NCI-H1930 (cell line): Measurements from ENCODE around the gene MRTFB.
"Not testable (repeated sequence)": the region's sequence is repeated elsewhere in the genome, so short reads cannot be mapped to it uniquely, and the experiment has no call there.

Experiments
- DNase-seq, 2 experiments: peaks; one replicate each; lab custom pipeline; 2025; lab: John Stamatoyannopoulos, UW

Gene MRTFB

DNA sequence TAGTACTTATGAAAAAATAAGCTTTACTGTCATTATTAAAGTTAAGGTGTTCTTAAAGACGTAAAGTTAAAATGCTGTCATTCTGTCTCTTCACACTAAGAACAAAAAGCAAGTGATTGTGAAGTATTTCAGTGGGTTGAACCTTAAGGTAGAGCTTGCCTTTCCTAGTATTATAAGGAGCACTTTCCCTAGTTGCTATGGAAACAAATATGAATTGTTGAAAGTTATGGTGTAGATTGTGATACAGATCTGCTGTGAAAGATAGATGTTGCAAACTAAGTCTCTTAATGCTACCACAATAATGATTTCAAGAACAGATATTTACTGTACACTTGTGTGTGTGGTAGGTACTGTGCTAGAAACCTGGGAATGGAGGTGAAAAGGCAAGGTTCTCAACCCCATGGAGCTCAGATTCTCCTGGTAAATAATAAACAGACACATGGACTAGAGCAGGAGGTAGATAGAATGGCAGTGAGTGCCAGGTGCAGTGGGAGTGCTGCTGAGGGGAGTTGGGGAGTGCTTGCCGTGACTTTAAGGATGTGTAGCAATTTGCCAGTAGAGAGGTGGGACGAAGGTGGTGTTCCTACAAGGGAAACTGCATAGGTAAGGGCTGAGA is 34.7 kb downstream of the MRTFB start:
- no peak for DNase-seq

DNA sequence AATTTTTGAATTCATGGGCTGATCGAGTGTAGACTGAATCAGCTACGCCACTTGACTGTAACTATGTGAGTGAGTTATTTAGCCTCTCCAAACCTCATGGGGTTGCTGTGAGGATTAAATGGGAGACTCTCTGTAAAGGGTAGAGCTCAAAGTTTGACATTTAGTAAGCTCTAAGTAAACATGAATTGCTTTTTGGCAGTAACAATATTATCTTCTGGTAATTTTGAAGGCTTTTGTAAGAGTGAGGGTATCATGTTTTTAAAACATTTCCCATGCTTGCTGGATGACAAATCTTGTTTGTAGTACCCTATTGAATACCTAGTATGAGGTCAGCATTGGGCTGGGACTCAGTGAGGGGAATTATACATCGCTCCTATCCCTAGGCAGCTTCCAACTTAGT is 35.3 kb downstream of the MRTFB start:
- no peak for DNase-seq

DNA sequence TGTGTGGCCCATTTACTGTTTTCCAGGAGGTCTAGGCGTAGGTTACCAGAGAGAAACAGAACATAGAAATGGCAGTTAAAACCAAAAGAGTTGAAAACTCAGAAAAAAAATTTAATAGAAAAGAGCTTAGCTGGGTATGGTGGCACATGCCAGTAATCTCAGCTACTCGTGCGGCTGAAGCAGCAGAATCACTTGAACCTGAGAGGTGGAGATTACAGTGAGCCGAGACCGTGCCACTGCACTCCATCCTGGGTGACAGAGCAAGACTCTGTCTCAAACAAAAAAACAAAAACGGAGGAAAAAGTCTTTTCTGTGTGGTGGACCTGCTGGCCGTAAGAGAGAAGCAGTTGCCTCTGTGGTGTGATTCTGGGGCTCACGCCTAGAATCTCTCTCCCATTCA is 35.8 kb downstream of the MRTFB start:
- no peak for DNase-seq

DNA sequence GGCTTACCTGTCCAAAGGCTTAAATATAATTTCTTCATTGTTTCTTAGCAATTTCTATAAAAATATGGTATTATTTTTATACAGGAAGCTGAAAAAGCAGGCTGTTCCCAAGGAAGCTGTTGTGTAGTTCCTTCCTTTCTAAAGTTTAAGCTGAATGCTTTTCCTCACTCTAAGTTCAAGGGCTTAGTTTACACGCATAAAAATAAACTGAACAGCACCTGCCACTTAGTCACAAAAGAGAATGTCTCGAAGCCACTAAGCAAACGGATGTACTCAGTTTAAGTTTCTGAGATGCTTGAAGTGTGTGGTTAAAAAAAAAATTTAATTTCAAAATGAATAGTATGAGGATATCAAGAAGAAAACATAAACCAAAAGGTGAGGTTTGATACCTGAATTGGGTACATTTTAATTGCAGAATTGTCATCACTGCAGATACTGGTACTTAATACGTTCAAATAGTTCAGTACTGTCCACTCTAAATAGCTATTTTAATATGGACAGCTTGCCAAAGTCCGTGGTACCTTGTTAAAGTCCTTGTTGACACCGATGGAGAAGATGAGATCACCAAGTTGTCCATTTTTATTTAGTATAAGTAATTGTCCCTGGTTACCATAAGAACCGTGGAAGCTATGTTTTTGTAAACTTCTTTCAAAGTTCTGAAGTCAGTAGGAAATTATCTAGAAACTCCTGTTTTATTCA is 38.1 kb downstream of the MRTFB start:
- DNase-seq, result no peak

DNA sequence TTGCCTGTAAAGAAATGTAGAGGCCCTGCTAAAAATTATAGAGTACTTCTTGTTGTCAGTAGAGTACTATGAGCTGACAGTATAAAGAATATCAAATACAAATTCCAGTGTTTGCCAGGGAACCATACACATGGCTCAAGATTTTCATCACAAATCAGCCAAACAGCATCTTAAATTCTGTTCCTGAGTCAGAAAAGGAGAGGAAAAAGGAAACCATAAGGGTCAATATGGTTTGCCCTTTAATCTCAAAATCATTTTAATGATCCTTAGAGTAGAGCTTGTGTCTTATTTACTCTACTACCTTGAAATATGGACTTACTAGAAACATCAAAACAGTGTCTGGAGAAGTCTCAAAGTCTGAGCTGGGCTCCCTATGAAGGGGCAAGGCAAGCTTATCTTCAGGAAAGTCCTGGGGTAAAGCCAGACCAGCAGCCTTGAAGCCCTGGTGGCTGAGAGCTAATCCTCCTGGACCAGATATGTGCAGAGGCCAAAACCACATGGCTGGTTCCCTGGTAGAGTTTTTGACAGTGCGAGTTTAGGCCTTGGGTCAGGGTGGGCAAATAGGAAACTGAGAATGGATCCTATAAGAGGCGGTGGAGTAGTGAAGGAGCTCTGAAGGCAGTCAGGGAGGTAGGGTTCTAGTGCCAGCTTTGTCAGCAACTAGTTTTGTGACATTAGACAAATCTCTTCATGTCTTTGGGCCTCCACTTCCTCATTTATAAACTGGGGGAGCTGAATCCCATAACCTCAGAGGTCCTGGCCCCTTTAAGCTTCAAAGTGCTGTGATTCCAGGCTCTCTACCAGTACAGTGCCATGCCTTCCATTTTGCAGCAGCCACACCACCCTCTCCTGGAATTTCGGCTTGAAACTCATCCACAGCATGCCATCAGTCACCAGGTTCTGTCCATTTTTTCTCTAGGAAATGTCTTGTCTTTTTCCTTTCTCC is 38.9 kb downstream of the MRTFB start:
- no peak for DNase-seq

DNA sequence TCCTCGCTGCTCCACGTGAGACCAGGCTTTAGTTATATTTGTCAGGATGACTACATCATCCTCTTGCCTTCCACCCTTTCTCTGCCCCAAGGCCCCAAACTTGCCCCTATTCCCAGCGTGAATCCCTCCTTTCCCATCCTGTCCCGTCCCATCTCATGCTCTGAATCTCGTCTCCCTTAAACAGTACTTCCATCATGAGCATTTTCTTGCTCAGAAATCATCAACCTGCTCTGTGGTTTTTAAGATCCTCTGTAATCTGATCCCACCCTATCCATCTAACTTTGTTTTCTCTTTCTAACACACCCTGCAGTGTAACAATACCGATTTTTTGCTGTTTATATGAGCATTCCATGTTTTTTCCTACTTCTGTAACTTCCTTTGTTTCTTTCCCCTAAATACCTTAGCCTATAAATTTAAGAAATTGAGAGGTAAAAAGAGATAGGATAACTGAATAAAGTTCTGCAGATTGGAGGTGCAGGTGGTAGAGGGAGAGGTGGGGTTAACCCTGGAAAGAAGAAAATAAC is 39.7 kb downstream of the MRTFB start:
- DNase-seq, result no peak

DNA sequence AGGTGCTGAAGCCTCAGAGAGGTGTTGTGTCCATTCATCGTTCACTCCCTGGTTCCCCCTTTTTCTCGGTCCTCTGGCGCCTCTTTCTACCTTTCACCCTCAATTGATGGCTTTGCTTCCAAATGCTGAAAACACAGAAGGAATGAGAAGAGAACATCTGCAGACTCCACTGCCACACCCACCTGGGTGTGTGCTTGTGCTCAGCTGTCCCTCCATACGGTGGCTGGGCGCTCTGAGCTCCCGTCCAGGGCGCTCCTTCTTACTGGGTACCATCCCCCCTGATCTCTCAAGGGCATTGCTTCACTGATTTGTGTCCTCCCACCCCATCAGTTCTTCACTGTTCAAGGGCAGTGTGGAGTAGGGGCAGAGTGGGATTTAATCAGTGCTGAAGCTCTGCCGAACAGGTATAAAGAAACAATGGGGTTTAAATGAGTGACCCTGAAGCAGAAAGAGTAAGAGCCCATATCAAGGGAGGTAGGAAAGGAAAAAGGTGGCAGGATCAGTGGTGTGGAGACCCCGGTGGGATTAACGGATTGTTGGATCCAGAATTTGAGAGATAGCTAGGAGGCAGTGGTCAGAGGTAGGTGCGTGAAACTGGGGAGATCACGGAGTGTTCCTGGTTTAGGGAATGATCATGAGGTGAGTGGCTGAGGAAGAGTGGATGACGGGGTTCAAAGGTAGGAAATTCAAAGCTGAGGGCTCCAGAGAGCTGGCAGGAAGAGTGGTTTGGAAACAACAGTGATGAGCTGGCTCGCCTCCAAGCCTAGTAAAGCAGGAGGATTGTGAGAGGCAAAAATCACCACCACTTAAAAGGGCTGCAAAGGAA is 40.8 kb downstream of the MRTFB start:
- no peak for DNase-seq

DNA sequence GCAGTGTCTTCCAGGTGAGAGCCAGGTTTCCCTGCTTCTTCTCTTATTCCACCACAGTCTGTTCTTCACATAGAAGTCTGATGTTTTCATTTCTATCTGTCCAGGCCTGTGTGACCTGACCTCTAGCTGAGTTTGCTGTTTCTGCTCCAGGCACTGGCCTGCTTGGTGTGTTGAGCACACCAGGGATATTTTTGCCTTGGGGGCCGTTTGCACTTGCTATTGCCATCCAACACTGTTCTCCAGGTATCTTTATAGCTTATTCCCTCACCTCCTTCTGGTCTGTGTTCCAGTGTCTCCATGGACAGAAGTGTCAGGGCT is 41.4 kb downstream of the MRTFB start:
- no peak for DNase-seq

DNA sequence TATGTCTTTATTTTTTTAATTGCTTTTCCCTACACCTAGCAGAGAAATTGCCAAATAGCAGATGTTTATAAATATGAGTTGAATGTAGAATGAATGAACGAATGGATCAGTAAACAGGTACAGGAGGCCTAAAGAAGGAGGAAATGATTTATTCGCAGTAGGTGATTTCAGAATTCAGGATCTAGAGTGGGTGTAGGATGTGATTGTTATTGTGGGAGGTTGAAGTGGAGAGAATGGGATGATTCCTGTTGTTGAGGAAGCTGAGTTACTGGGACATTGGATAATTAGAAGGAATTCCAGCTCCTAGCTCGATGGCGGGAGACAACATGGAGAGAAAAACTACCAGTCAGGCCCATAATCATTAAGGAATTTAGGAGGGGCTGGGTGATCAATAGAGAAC is 42.2 kb downstream of the MRTFB start:
- DNase-seq, result no peak

DNA sequence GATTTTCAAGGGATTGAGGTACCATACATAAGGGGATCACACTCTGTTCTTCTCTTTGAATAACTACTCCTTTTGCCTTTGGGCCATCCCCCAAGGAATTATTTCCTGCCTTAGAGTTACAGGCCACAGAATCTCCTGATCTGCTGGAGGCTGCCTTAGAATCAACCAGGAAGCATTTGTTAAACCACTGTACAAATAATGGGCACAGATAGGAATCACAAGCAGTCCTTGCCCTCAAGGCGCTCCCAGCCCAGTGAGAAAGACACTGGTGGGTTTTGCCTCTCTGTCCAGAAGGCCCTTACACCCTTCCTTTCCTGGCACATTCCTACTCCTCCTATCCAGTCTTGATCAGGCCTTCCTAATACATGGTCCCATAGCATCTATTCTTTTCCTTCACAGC is 45.9 kb downstream of the MRTFB start:
- DNase-seq, result no peak

DNA sequence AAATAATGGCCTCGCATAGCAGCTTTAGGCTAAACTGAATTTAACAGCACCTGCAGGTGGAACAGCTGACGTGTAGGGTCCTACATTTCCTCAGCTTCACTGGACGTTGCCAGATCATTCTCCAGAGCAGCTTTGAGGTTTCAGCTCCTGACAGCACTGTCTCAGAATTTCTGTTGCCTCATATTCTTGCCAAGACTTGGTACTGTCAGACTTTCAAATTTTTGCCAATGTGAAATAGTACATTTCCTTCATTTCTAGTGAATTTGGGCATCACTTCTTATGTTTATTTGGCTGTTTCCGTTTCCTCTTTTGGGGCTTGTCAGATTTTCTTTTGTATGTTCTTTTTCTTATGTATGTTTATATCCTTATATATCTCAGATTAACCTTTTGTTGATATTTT is 48.7 kb downstream of the MRTFB start:
- DNase-seq, result no peak

DNA sequence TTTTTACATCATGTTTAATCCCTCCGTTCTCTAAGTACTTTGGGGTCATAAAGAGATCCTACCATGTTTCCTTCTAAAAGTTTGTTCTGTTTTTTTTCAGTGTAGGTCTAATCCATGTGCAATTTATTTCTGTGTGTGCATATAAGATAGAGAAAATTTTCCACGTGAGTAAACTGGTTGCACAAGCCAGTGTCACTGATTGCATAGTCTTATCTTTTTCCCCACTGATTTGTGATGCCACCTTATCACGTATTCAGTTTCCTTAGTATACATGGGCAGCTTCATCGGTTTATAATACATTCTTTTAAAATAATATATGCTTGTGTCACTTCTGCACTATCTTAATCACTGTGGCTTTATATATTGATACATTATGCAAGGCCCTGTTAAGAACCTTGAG is 49.2 kb downstream of the MRTFB start:
- DNase-seq, result no peak

DNA sequence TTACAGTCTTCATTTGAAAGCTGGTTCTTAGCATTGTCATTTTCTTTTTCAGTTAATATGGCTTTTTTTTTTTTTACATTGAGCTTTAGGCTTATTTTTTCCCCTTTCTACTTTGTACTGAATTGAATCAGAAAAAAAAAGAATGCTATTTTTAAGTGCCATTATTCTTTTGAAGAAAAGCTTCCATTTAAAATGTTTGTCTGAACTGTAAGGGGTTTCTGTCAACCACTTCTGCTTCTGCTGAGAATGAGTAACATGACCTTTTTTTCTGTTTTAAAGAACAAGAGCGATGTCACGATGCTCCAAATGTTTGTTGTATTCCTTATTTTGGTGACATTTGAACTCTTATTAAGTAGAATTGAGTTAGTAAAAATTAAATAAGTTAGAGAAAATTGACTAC is 50.0 kb downstream of the MRTFB start:
- no peak for DNase-seq

DNA sequence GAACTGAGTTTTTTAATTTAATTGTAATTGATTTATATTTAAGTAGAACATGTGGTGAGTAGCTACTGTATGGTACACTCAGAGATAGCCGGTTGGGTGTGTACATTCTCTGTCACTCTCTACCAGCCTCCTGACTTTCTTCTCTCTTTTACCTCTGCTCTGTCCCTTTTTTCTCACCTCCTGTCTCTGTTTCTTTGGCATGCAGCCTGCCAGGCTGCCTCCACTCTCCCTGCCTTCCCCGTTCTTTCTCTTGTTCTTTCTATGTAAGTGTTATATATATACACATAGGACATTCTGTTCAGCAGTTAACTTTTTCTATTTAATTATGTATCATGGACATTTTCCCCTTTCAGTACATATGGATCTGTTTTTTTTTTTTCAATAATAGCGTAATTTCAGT is 50.8 kb downstream of the MRTFB start:
- no peak for DNase-seq

DNA sequence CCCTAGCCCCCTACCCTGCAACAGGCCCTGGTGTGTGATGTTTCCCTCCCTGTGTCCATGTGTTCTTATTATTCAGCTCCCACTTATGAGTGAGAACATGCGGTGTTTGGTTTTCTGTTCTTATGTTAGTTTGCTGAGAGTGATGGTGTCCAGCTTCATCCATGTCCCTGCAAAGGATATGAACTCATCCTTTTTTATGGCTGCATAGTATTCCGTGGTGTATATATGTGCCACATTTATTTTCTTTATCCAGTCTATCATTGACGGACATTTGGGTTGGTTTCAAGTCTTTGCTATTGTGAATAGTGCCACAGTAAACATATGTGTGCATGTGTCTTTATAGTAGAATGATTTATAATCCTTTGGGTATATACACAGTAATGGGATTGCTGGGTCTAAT is 51.3 kb downstream of the MRTFB start:
- not testable (repeated sequence) for DNase-seq

DNA sequence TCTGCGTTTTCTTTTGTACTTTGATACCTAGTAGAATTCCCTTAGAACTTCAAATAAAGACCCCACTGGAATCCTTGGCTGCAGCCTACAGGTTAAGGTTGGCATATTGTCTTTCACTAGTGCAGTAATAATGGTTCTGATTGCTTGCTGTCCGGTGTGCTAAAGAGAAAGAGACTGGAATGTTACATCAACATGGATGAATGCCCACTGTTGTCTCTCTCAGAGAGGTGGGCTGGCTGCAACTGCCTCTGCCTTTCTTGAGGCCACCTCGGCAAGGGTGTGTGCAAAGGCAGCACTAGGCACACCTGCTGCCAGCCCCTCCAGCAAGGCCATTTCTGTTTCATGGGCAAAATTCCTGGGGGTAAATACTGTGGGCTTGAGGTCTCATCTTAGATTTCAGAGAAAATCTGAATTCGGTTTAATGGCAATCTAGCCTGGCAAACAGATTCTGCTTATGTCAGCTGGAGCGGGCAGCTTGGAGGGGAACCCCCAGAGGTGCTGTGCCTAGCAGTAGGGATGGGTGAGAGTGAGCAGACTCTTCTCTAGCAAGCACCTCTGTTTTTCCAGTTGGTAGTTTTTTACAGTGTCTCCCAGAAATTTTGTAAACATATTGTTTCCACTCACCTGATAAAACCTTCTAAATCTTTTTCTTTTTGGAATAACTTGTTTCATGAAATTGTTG is 54.0 kb downstream of the MRTFB start:
- no peak for DNase-seq

DNA sequence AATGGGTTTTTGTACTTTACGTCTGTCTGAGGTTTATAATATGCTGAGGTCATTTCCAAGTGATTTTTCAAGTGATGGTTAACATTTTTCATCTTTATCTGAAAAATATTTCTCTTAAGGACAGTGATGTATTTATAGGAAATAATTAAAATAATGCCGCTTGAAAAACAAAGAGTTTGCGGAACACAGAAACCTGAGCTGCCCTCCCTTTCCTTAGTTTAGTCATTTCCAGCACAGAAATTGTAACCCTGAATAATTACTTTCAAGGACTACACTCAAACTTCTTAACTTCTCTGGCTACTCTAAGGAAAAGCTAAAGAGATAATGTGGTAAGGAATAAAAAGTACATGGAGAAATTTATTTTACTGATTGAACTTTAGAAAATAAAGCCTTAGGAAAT is 54.6 kb downstream of the MRTFB start:
- no peak for DNase-seq

DNA sequence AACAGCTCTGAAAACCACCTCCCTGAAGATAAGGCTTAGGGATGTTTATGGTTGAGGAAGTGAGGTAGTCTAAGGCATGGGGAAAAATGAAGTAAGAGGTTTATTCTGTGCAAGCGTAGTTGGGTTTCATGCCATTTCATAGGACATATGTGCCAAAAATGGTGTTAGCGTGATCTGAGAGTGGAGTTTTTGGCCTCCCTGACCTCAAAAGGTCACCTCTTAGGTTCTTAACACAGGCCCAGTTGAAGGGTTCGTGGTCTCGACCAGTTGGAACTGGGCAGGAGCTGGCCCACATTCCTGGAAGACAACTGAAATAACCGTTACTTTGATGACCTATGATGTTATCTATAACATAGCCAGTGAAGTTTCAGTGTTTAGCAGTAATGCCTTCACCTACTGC is 57.0 kb downstream of the MRTFB start:
- DNase-seq, result no peak

DNA sequence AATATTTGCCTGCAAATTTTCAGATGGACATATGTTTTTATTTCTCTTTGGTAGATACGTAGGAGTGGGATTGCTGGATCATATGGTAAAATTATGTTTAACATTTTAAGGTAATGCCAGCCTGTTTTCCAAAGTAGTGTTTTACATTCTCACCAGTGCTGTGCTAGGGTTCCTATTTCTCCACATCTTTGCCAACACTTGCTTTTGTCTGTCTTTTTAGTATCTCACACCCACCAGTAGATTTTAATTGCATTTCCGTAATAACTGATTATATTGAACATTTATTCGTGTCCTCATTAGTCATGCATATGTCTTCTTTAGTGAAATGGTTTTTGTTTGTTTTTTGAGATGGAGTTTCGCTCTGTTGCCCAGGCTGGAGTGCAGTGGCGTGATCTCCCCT is 58.4 kb downstream of the MRTFB start:
- DNase-seq, result no peak

DNA sequence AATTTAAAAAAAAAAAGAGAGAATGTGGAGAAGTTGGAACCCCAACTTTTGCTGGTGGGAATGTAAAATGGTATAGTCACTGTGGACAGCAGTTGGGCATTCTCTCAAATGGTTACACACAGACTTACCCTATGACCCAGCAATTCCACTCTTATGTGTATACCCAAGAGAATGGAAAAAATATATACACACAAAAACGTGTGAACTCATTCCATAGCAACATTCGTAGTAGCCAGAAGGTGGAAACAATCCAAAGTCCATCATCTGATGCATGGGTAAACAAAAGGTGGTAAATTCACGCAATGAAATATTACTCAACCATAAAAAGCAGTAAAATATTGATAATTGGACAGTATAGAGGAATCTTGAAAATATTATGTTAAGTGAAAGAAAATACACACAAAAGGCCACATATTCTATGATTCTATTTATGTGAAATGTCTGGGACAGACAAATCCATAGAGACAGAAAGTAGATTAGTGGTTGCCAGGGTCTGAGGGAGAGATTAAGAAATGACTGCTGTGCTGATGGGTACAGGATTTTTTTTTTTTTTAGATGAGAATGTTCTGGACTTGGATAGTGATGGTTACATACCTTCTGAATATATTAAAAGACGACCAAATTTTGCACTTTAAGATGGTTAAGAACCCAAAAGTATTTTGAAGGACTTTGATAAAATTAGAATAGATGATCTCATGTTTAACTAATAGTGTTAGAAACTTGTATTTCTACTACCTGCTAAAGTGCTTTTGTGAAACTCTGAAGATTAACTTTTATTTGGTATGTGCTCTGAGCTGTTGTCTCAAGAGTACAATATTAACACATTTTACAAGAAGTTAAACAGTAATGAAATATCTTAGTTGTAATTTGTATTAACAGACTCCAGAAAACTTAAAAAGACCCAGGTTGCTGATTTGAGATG is 60.9 kb downstream of the MRTFB start:
- no peak for DNase-seq

DNA sequence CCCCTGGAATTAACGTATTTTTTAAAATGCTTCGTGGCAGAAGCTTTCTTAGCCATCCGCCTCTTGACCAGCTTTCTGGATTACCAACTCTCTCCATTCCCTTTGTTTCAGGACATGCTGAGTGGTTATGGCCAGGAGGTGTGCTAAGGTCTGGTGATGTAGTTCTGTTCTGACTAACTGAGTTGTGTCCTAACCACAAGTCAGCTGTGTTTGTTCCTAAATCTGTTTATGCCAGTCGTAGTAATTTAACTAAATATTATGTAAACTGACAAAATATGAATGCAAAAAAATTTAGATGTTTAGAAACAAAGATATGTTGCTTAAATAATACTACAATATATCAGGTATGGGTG is 61.6 kb downstream of the MRTFB start:
- no peak for DNase-seq
